ENCODE results near the gene APCS.

Gene APCS

DNA sequence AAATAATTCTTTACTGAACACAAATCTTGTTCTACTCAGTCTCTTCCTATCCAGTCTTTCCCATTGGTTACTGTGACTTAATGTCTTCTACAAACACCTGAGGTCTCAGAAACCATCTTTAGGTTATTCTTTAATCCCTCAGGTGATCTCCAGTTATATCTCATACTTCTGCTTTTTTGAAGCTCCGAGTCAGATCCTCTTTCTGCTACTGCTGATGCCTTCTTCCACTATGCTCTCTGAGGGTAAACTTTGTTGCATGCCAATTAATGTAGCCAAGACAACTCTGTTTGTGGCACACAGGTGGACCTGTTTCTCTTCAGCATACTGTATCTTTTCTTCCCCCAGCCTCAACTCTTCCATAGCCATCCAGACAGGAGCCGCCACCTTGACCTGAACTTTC, 3.1 kb upstream of the APCS start:
- TF ChIP-seq, protein P1, sequence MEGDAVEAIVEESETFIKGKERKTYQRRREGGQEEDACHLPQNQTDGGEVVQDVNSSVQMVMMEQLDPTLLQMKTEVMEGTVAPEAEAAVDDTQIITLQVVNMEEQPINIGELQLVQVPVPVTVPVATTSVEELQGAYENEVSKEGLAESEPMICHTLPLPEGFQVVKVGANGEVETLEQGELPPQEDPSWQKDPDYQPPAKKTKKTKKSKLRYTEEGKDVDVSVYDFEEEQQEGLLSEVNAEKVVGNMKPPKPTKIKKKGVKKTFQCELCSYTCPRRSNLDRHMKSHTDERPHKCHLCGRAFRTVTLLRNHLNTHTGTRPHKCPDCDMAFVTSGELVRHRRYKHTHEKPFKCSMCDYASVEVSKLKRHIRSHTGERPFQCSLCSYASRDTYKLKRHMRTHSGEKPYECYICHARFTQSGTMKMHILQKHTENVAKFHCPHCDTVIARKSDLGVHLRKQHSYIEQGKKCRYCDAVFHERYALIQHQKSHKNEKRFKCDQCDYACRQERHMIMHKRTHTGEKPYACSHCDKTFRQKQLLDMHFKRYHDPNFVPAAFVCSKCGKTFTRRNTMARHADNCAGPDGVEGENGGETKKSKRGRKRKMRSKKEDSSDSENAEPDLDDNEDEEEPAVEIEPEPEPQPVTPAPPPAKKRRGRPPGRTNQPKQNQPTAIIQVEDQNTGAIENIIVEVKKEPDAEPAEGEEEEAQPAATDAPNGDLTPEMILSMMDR (IDR thresholded peaks at IDR 0.05) = no peak
- Histone ChIP-seq H3K9me3 (no peaks in the 10 kb centered on the region), H3K4me3 (ENCODE audit: low read depth in 1 of 2, low read length in 1 of 2) (no peak overlapping the region), H3K4me1 (ENCODE audit: control insufficient read depth in 1 of 2, insufficient read depth in 1 of 2, low read depth in 1 of 2, low read length in 1 of 2) (no peaks in the 10 kb centered on the region), H3K36me3 (no peaks in the 10 kb centered on the region), H3K27ac (no peak overlapping the region), H3K27me3 (no peaks in the 10 kb centered on the region)

DNA sequence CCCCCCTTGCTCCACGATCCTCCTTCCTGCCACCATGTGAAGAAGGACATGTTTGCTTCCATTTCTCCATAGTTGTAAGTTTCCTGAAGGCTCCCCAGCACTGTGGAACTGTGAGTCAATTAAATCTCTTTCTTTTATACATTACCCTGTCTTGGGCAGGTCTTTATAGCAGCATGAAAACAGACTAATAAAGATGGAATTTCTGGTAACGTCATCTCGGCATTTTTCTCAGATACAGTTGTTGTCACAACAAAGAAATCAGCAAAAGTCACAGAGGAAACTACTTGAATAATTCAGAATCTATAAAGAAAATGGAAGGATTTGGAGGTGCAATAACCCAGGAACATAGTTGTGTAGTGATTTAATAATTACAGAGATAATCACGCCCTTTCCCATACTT, 4.4 kb downstream of the APCS start:
- TF ChIP-seq, protein P1 (IDR thresholded peaks at IDR 0.05) = no peak
- no peaks in the 10 kb centered on the region for H3K27me3 ChIP-seq
- H3K4me1 ChIP-seq (ENCODE audit: control insufficient read depth in 1 of 2, insufficient read depth in 1 of 2, low read depth in 1 of 2, low read length in 1 of 2) = no peaks in the 10 kb centered on the region
- H3K4me3 ChIP-seq (ENCODE audit: low read depth in 1 of 2, low read length in 1 of 2) = no peak overlapping the region
- H3K9me3 ChIP-seq = no peaks in the 10 kb centered on the region
- no peaks in the 10 kb centered on the region for H3K36me3 ChIP-seq
- no peak overlapping the region for H3K27ac ChIP-seq

DNA sequence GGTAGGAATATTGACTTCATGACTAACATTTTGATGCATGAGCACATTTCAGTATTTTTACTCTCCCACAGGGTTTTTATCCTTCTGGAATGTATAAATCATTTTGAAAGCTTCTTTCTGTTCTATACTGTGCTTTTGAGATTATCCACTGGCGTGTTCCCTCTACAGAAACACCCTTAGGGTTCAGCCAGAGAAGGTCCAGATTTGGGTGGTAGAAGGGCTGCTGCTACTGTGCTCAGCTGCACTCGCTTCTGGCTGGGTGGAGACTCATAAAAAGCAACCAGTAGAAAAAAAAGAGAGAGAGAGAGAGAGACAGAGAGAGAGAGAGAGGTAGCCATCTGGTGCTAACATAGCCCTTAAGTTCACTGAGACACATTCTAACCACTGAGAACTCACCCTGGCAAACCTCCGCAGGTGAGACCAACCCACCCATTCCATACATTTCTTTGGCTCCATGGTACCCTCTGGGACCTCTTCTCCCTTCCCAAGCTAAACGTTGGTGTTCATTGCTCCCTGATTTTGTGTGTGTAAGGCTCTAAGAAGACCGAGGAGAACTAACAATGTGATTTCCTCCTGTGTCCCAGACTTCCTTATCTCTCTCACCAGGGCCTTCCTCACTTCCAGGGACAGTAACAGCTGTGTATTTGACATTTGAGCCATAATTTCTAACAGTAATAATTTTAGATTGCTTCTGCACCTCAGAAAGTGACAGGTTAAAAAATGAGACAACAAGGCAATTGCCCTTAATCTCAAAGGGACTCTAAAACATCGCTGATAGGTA, 7.2 kb downstream of the APCS start:
- H3K27ac ChIP-seq = no peak overlapping the region
- H3K4me1 ChIP-seq (ENCODE audit: control insufficient read depth in 1 of 2, insufficient read depth in 1 of 2, low read depth in 1 of 2, low read length in 1 of 2) = no peaks in the 10 kb centered on the region
- TF ChIP-seq, protein P1 (IDR thresholded peaks at IDR 0.05) = no peak
- no peaks in the 10 kb centered on the region for H3K9me3 ChIP-seq
- H3K4me3 ChIP-seq (ENCODE audit: low read depth in 1 of 2, low read length in 1 of 2) = no peak overlapping the region
- no peaks in the 10 kb centered on the region for H3K36me3 ChIP-seq
- no peaks in the 10 kb centered on the region for H3K27me3 ChIP-seq

DNA sequence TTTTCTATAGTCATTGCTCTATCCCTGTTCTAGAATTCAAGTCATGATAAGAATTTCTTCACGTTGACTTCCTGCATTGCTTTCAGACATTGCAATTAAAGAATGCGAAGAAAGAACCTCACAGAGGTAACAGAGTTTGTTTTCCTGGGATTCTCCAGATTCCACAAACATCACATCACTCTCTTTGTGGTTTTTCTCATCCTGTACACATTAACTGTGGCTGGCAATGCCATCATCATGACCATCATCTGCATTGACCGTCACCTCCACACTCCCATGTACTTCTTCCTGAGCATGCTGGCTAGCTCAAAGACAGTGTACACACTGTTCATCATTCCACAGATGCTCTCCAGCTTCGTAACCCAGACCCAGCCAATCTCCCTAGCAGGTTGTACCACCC, 10.6 kb downstream of the APCS start:
- TF ChIP-seq, protein P1 (IDR thresholded peaks at IDR 0.05) = no peak
- Histone ChIP-seq H3K4me1 (ENCODE audit: control insufficient read depth in 1 of 2, insufficient read depth in 1 of 2, low read depth in 1 of 2, low read length in 1 of 2) (no peaks in the 10 kb centered on the region), H3K36me3 (no peaks in the 10 kb centered on the region), H3K27ac (no peak overlapping the region), H3K9me3 (no peaks in the 10 kb centered on the region), H3K27me3 (no peaks in the 10 kb centered on the region), H3K4me3 (ENCODE audit: low read depth in 1 of 2, low read length in 1 of 2) (no peak overlapping the region)

DNA sequence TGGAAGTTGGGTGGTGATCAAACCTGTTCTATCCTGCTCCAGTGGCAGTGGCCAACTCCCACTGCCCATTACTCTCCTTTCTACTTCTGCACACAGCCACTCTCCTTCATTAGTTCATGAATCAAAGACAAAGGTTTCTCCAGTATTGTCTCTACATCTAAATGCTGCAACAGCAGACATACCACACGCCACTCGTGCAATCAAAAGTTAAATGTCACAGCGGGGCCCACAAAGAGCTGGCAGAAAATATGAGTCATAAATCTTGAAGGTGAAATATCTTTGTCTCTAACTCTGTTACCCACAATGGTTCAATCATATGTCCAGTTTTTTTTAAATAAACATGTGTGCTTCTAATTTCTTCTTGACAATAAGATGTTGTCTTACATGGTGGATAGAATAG, 13.3 kb downstream of the APCS start:
- Histone ChIP-seq H3K4me3 (ENCODE audit: low read depth in 1 of 2, low read length in 1 of 2) (no peak overlapping the region), H3K36me3 (no peaks in the 10 kb centered on the region), H3K4me1 (ENCODE audit: control insufficient read depth in 1 of 2, insufficient read depth in 1 of 2, low read depth in 1 of 2, low read length in 1 of 2) (no peaks in the 10 kb centered on the region), H3K27ac (no peak overlapping the region), H3K9me3 (no peaks in the 10 kb centered on the region), H3K27me3 (no peaks in the 10 kb centered on the region)
- TF ChIP-seq, protein P1 (IDR thresholded peaks at IDR 0.05) = no peak
